PC-3 (cell line): Measurements from ENCODE around the gene KCNQ5. TPM values are rescaled to one million over a fixed set of nuclear protein-coding genes. Genes with fewer than 3 reads are reported as not detected.
A peak's percentile ranks its signal among the peaks of the same experiment; 100 is the strongest.

Experiments
- ATAC-seq: fragments of 200-7000 bp; cut with Tn5 transposase; 2 replicates; pipeline ENCODE4 v1.9.1; 2020; ENCODE audit warnings: mild to moderate bottlenecking, moderate library complexity
- Bru-seq: library from RNA; stranded (reverse); fragments of 400-500 nt; gene quantifications from one replicate; lab custom pipeline; 2021; lab: Mats Ljungman, UMichigan
- BruChase-seq, 2 experiments: library from RNA; stranded (reverse); fragments of 400-500 nt; gene quantifications; one replicate each; lab custom pipeline; 2021; lab: Mats Ljungman, UMichigan
- BruUV-seq: library from RNA; stranded (reverse); fragments of 400-500 nt; replicated peaks from 2 replicates; lab custom pipeline; 2021; lab: Mats Ljungman, UMichigan
- CTCF ChIA-PET: fragments of 300-600 bp; sonication (Branson Sonifier 250); formaldehyde crosslinking; loops from one replicate; lab custom pipeline; 2022; ENCODE audit warnings: antibody characterized with exemption; lab: Charles Lee
- POLR2A ChIA-PET: fragments of 300-600 bp; sonication (Branson Sonifier 250); formaldehyde crosslinking; loops from one replicate; lab custom pipeline; 2022; ENCODE audit warnings: antibody characterized with exemption; ENCODE audit not compliant: unreplicated experiment; lab: Charles Lee
- DNase-seq: peaks from one replicate; pipeline ENCODE4 v3.0.0-alpha.2; 2015
- H2AFZ ChIP-seq: fragments of 300-600 bp; sonication (generic); 2 replicates; pipeline ENCODE4 v1.6.0; 2016; ENCODE audit warnings: antibody characterized with exemption, low read length
- H3F3A ChIP-seq: fragments of 300-600 bp; sonication (generic); one replicate; pipeline ENCODE4 v1.6.0; 2017; ENCODE audit warnings: antibody characterized with exemption, low read length, control low read depth, mild to moderate bottlenecking; ENCODE audit not compliant: unreplicated experiment
- H3K27ac ChIP-seq: fragments of 300-600 bp; sonication (generic); 2 replicates; pipeline ENCODE4 v1.5.1; 2016; ENCODE audit warnings: mild to moderate bottlenecking, low read length
- H3K27me3 ChIP-seq: fragments of 300-600 bp; sonication (generic); 2 replicates; pipeline ENCODE4 v1.6.1; 2016; ENCODE audit warnings: low read length, mixed read lengths
- H3K36me3 ChIP-seq: fragments of 300-600 bp; sonication (generic); 2 replicates; pipeline ENCODE4 v1.6.1; 2016; ENCODE audit warnings: low read depth, mixed run types, low read length, mixed read lengths
- H3K4me1 ChIP-seq: fragments of 300-600 bp; sonication (generic); 2 replicates; pipeline ENCODE4 v1.5.1; 2016; ENCODE audit warnings: low read length; ENCODE audit not compliant: insufficient read depth
- H3K4me2 ChIP-seq: fragments of 300-600 bp; sonication (generic); 2 replicates; pipeline ENCODE4 v1.6.0; 2016; ENCODE audit warnings: low read length
- H3K4me3 ChIP-seq: fragments of 300-600 bp; sonication (generic); 2 replicates; pipeline ENCODE4 v1.5.1; 2016; ENCODE audit warnings: mild to moderate bottlenecking, low read length, mixed read lengths
- H3K79me2 ChIP-seq: fragments of 300-600 bp; sonication (generic); 2 replicates; pipeline ENCODE4 v1.6.1; 2017; ENCODE audit warnings: low read length, mixed read lengths
- H3K9ac ChIP-seq: fragments of 300-600 bp; sonication (generic); 2 replicates; pipeline ENCODE4 v1.6.0; 2016; ENCODE audit warnings: mild to moderate bottlenecking, low read length
- H3K9me2 ChIP-seq: fragments of 300-600 bp; sonication (generic); replicated peaks from 2 replicates; pipeline ENCODE4 v1.6.1; 2016; ENCODE audit warnings: mixed run types, low read length, mixed read lengths
- H3K9me3 ChIP-seq: fragments of 300-600 bp; sonication (generic); 2 replicates; pipeline ENCODE4 v1.6.1; 2016; ENCODE audit warnings: low read length, mixed read lengths
- H4K20me1 ChIP-seq: fragments of 300-600 bp; sonication (generic); 2 replicates; pipeline ENCODE4 v1.6.1; 2016; ENCODE audit warnings: low read length, mixed read lengths
- CTCF ChIP-seq: fragments of 300-600 bp; sonication (generic); conservative IDR thresholded peaks from 2 replicates; pipeline ENCODE4 v1.5.1; 2017; ENCODE audit warnings: antibody characterized with exemption, low read depth, mild to moderate bottlenecking, low read length
- EZH2 ChIP-seq: fragments of 300-600 bp; sonication (generic); IDR thresholded peaks from one replicate; pipeline ENCODE4 v1.6.1; 2017; ENCODE audit warnings: antibody characterized with exemption, mild to moderate bottlenecking, low read length; ENCODE audit not compliant: unreplicated experiment
- EZH2phosphoT487 ChIP-seq: fragments of 300-600 bp; sonication (generic); IDR thresholded peaks from 2 replicates; pipeline ENCODE4 v1.6.1; 2018; ENCODE audit warnings: mild to moderate bottlenecking, antibody characterized with exemption, low read length, borderline replicate concordance
- intact Hi-C: fragments of 100-400 bp; cut with micrococcal nuclease; formaldehyde crosslinking; loops from 2 replicates; pipeline ENCODE4 v1.9.0; 2023
- long read RNA-seq: library from polyadenylated mRNA; unstranded; transcript quantifications from one replicate; pipeline ENCODE4 v2.0.0, GENCODE V29; 2021; ENCODE audit not compliant: unreplicated experiment
- total RNA-seq: library from RNA; depleted of rRNA; stranded (reverse); fragments of >200 nt; gene quantifications from 2 replicates; pipeline ENCODE4 v1.2.3, GENCODE V29; 2014; rRNA removed

KCNQ5 gene
- total RNA-seq (0.17 TPM in 1 of 2 replicates, not detected in the other), Bru-seq, nascent RNA (percentile 10 among the genes with signal in this experiment), BruChase-seq, experiment 1, labeled RNA remaining after a 6-hour chase (percentile 10 among the genes with signal in this experiment), BruChase-seq, experiment 2, labeled RNA remaining after a 2-hour chase (percentile 12 among the genes with signal in this experiment)
- long read RNA-seq = 0 reads

DNA sequence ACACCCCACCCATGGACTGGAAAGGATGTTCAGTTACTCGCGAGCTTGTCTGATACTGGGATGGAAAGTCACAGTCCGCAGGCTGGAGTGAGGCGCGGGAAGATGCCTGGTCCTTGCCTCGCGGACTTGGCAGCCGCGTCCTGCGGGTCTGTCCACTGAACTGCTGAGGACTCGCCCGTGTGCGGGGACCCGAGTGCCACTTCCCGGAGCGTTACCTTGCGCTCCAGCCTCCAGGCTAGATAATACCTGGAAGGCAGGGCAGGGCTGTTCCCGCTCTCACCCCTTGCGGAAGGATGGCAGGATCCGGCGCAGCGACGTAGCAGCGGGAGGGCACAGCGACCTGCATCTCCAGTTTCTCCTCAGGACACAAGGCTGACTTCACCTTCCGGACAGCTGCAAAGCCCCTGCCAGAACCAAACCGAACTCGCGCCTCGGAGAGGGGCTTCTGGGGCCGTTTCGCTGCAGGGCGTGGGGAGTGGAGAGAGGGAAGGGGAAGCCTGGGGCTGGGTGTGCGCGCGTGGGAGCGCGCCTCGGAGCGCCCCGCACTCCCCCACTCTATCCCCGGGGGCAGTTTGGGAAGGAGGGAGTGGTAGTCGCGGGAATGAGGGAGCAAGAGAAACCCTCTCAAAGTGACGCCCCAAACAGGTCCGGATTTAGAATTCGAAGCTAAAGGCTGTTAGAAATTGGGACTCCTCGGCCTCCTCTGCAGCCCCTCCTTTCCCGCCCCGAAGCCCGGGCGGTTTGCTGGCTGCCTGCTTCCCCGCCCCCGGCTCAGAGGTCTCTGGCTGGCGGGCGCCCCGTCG, at the start of gene KCNQ5:
KCNQ5 (plus strand) TSS at position 774 of the 803 bp plus-strand sequence.
- DNase-seq (no peak), ATAC-seq (no peak)
- H3K4me2 ChIP-seq = no peak within 1 kb of the TSS
- no peak within 1 kb of the TSS for H3K27ac ChIP-seq
- H3K4me3 ChIP-seq = no peak within 1 kb of the TSS
- TF ChIP-seq EZH2 (no peak), EZH2phosphoT487 (no peak), CTCF (no peak)
- no peaks in the 10 kb centered on the region for H3F3A ChIP-seq
- H2AFZ ChIP-seq = no peak within 1 kb of the TSS
- no peaks in the 10 kb centered on the region for H3K9me3 ChIP-seq
- H3K27me3 ChIP-seq = no peaks in the 10 kb centered on the region
- no peaks in the 10 kb centered on the region for H3K9me2 ChIP-seq
- no peak within 1 kb of the TSS for H3K9ac ChIP-seq
- POLR2A ChIA-PET = no interaction called here
- intact Hi-C loops = no loop called here
- no peaks in the 10 kb centered on the region for H4K20me1 ChIP-seq
- no peaks in the 10 kb centered on the region for H3K36me3 ChIP-seq
- CTCF ChIA-PET = no interaction called here
- no peaks in the 10 kb centered on the region for H3K4me1 ChIP-seq
- no TSS peak for BruUV-seq
- H3K79me2 ChIP-seq = no peaks in the 10 kb centered on the region

DNA sequence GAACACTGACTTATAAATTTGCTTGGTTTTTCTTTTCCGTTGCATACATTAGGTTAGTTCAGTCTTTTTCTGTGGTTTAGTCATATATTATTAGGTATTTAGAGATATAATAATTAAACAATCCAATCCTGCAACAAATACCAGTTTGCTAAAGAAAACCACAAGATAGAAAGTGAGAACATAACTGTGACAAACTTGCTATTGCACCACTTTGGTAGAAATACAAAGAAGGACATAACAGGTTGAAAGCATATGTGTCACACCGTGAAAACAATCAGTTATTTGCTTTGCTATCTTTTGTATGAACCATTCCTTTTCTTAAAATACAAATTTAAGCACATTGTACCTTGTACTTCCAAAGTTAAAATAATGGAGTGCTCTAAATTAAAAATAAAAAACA, 42.0 kb upstream of the KCNQ5 start:
- intact Hi-C loops = loop anchor here (5.0 to 10.0 kb wide), 4 partner anchors 148 to 435 kb away; no protein-coding TSS in a partner anchor
- no TSS peak for BruUV-seq
- Histone ChIP-seq H3K9me2 (no peaks in the 10 kb centered on the region), H3K27ac (no peak overlapping the region), H2AFZ (no peak overlapping the region), H3F3A (no peaks in the 10 kb centered on the region), H3K9me3 (no peaks in the 10 kb centered on the region), H3K9ac (no peak overlapping the region), H3K4me1 (peaks cover 4% of the 10 kb centered on the region; the same call in 1 of the 2 replicates), H3K4me3 (no peak overlapping the region), H3K79me2 (no peaks in the 10 kb centered on the region), H3K36me3 (no peaks in the 10 kb centered on the region), H3K4me2 (no peak overlapping the region), H3K27me3 (no peaks in the 10 kb centered on the region), H4K20me1 (no peaks in the 10 kb centered on the region)
- TF ChIP-seq EZH2phosphoT487 = no peak
- TF ChIP-seq CTCF = no peak
- no peak for TF ChIP-seq EZH2
- POLR2A ChIA-PET = no interaction called here
- ATAC-seq (0 out of 2 replicates have a peak, but pooled peaks have one; percentile 13), DNase-seq (no peak)
- CTCF ChIA-PET = interaction anchor here (1.0 to 1.3 kb wide), 4 partner anchors 15 to 168 kb away, joined by 3 to 24 read pairs (median 4); no protein-coding TSS in a partner anchor
